ENCODE results near the gene CLCN5. TPM values are rescaled to one million over a fixed set of nuclear protein-coding genes. Genes with fewer than 3 reads are reported as not detected.

CLCN5 gene
- total RNA-seq, 2 donors from 2014 or later: 6.3 to 9.6 TPM

DNA sequence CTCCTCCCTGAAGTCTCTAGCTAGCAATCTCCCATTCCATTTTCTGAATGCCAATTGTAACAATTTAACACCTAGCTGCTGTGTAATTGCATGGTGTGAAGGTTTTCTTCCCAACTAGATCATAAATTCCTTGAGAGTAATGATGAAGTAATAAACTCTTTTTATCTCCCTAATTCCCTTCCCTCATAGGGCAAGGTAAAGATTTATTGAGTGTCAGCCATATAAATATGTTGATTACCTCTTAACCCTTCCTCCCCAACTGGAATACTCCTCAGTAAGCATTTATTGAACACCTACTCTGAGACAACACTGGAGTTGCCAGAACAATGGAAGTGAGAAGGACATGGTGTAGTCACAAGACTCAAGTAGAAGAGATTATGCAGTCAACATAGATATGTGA lies 112.7 kb downstream of the CLCN5 start:
- Histone ChIP-seq H3K27me3 (replicated peaks; ENCODE audit: insufficient read depth) (no peaks in the 10 kb centered on the region), H3K9me3 (no peaks in the 10 kb centered on the region), H3K4me1 (ENCODE audit: control insufficient read depth in 1 of 2, low read depth in 2 of 2) (peaks cover 5 to 8% of the 10 kb centered on the region in 2 donors), H3K36me3 (no peaks in the 10 kb centered on the region), H3K27ac (no peak overlapping the region), H3K4me3 (no peak overlapping the region)
- DNase-seq (ENCODE audit: low spot score) (no peak), ATAC-seq (ENCODE audit: insufficient number of reproducible peaks, low FRiP score, low read depth) (no peak)
- TF ChIP-seq, protein P1, sequence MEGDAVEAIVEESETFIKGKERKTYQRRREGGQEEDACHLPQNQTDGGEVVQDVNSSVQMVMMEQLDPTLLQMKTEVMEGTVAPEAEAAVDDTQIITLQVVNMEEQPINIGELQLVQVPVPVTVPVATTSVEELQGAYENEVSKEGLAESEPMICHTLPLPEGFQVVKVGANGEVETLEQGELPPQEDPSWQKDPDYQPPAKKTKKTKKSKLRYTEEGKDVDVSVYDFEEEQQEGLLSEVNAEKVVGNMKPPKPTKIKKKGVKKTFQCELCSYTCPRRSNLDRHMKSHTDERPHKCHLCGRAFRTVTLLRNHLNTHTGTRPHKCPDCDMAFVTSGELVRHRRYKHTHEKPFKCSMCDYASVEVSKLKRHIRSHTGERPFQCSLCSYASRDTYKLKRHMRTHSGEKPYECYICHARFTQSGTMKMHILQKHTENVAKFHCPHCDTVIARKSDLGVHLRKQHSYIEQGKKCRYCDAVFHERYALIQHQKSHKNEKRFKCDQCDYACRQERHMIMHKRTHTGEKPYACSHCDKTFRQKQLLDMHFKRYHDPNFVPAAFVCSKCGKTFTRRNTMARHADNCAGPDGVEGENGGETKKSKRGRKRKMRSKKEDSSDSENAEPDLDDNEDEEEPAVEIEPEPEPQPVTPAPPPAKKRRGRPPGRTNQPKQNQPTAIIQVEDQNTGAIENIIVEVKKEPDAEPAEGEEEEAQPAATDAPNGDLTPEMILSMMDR (IDR thresholded peaks at IDR 0.05): no peak

DNA sequence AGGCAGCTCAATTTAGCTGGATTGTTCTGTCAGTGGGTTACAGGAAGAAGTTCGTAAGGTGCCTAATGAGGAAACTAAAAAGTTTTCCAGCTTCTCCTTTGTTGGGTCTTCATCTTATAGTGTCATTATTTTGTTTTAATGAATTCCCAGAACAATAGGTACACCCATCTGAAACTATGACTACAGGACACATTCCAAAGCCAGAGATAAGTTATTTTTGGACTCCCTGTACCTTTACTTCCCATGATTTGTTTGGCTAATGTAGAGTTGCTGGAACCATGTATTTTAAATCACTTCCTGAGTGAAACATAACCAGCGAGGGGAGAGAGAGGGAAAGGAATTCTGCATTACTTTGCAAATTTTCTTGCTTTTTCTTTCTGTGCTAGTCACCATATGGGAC lies 114.0 kb downstream of the CLCN5 start:
- peak overlapping the region in 1 of 2 donors; percentile 41 for H3K27ac ChIP-seq
- peak overlapping the region; percentile 53 for H3K4me3 ChIP-seq
- no peaks in the 10 kb centered on the region for H3K27me3 ChIP-seq (replicated peaks; ENCODE audit: insufficient read depth)
- no peak for ATAC-seq (ENCODE audit: insufficient number of reproducible peaks, low FRiP score, low read depth)
- H3K9me3 ChIP-seq: no peaks in the 10 kb centered on the region
- TF ChIP-seq, protein P1 (IDR thresholded peaks at IDR 0.05): no peak
- no peaks in the 10 kb centered on the region for H3K36me3 ChIP-seq
- peaks cover 5 to 8% of the 10 kb centered on the region in 2 donors for H3K4me1 ChIP-seq (ENCODE audit: control insufficient read depth in 1 of 2, low read depth in 2 of 2)
- no peak for DNase-seq (ENCODE audit: low spot score)

DNA sequence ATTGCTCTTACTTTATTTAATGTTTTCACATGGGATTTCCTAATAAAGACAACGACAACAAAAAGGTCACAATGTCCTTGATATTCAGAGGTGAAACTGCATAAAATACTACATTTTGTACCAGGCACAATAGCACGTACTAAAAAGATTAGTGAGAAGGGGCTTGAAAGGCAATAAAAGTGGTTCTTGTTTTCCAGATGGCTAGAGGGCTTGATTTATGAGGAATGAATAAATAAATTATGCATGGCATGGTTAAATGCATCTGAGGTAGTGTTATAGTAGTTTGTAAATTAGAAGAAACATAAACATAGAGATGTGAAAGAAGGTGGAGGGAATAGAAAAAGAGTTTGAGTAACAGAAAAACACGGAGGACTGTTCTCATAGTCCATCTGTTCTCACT lies 123.4 kb downstream of the CLCN5 start:
- DNase-seq (ENCODE audit: low spot score) (no peak), ATAC-seq (ENCODE audit: insufficient number of reproducible peaks, low FRiP score, low read depth) (no peak)
- no peaks in the 10 kb centered on the region for H3K9me3 ChIP-seq
- H3K4me1 ChIP-seq (ENCODE audit: control insufficient read depth in 1 of 2, low read depth in 2 of 2): no peaks in the 10 kb centered on the region
- H3K36me3 ChIP-seq: no peaks in the 10 kb centered on the region
- no peak overlapping the region for H3K4me3 ChIP-seq
- H3K27me3 ChIP-seq (replicated peaks; ENCODE audit: insufficient read depth): no peaks in the 10 kb centered on the region
- no peak overlapping the region for H3K27ac ChIP-seq
- TF ChIP-seq, protein P1 (IDR thresholded peaks at IDR 0.05): no peak

DNA sequence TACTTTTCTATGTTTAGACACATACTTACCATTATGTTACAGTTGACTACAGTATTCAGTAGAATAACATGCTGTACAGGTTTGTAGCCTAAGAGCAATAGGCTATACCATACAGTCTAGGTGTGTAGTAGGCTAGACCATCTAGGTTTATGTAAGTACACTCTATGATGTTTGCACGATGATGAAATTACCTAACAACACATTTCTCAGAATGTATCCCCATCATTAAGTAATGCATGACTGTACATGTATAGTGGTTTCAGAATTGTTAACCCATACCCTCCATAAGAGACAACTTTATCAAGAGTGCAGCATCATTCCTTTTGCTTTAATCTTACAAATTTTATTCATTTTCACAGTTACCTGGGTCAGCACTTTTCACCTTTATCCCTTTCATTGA lies 126.8 kb downstream of the CLCN5 start:
- Histone ChIP-seq H3K36me3 (no peaks in the 10 kb centered on the region), H3K4me3 (no peak overlapping the region), H3K27ac (no peak overlapping the region), H3K27me3 (replicated peaks; ENCODE audit: insufficient read depth) (no peaks in the 10 kb centered on the region), H3K9me3 (no peaks in the 10 kb centered on the region), H3K4me1 (ENCODE audit: control insufficient read depth in 1 of 2, low read depth in 2 of 2) (no peaks in the 10 kb centered on the region)
- no peak for DNase-seq (ENCODE audit: low spot score)
- ATAC-seq (ENCODE audit: insufficient number of reproducible peaks, low FRiP score, low read depth): no peak
- TF ChIP-seq, protein P1 (IDR thresholded peaks at IDR 0.05): no peak

DNA sequence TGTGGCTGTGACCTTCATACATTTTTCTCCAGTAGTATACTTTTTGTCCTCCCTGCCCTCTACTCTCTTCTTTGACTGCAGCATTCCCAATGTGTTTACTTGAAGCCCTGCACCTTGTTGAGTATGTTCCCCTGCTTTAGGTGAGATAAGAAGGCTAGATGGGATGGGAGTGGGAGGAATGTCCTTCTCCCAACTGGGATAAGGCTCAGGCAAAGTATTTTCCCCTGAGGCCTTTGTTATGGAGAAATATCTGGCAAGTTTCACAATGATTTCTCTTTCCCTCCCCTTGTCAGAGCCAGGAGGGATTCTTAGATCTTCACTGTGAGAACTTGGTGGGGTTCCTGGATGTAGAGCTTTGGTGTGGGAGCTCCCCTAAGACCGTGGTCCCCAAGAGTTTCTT lies 131.8 kb downstream of the CLCN5 start:
- Histone ChIP-seq H3K36me3 (no peaks in the 10 kb centered on the region), H3K4me3 (no peak overlapping the region), H3K27ac (no peak overlapping the region), H3K4me1 (ENCODE audit: control insufficient read depth in 1 of 2, low read depth in 2 of 2) (no peaks in the 10 kb centered on the region), H3K9me3 (no peaks in the 10 kb centered on the region), H3K27me3 (replicated peaks; ENCODE audit: insufficient read depth) (no peaks in the 10 kb centered on the region)
- ATAC-seq (ENCODE audit: insufficient number of reproducible peaks, low FRiP score, low read depth) (no peak), DNase-seq (ENCODE audit: low spot score) (no peak)
- TF ChIP-seq, protein P1 (IDR thresholded peaks at IDR 0.05): no peak

Data from thoracic aorta (tissue), 2 donors.